AG04450 (cell line): ENCODE results near the gene IKZF3. TPM values are rescaled to one million over a fixed set of nuclear protein-coding genes. Genes with fewer than 3 reads are reported as not detected.
"Not testable (repeated sequence)": the region's sequence is repeated elsewhere in the genome, so short reads cannot be mapped to it uniquely, and the experiment has no call there.

ENCODE experiments used
- CTCF ChIA-PET: fragments of 300-600, 350-600 bp; formaldehyde crosslinking; extraction: SDS; loops from one replicate; lab custom pipeline; 2022; ENCODE audit warnings: antibody characterized with exemption, inconsistent platforms; lab: Charles Lee
- POLR2A ChIA-PET: fragments of 350-600 bp; formaldehyde crosslinking; extraction: SDS; loops from one replicate; lab custom pipeline; 2021; ENCODE audit warnings: antibody characterized with exemption, inconsistent platforms; lab: Yijun Ruan, JAX
- DNase-seq: peaks from one replicate; pipeline ENCODE4 v3.0.0-alpha.2; 2011; ENCODE audit warnings: low read depth, low spot score
- H3K27ac ChIP-seq: one replicate; pipeline ENCODE4 v1.5.1; 2012; ENCODE audit warnings: low read depth, low read length, control low read depth
- H3K27me3 ChIP-seq: one replicate; pipeline ENCODE4 v1.6.0; 2012; ENCODE audit warnings: low read length; ENCODE audit not compliant: control insufficient read depth, insufficient read depth
- H3K4me3 ChIP-seq: 2 replicates; pipeline ENCODE4 v1.5.1; 2011; ENCODE audit warnings: mild to moderate bottlenecking, low read depth, low read length, control low read depth
- H3K9me3 ChIP-seq: 2 replicates; pipeline ENCODE4 v1.5.1; 2012; ENCODE audit warnings: low read length; ENCODE audit not compliant: control insufficient read depth, insufficient read depth
- polyA plus RNA-seq: library from polyadenylated mRNA; depleted of rRNA; stranded (reverse); fragments of >200 nt; gene quantifications from 2 replicates; pipeline ENCODE4 v1.2.3, GENCODE V29; 2011
- TF ChIP-seq, protein P1 (sequence below): IDR thresholded peaks from 2 replicates; pipeline ENCODE4 v1.5.1; 2011; ENCODE audit warnings: low read depth, low read length, control low read depth, inconsistent platforms

IKZF3 gene
- polyA plus RNA-seq, 1 experiment, result not detected

DNA sequence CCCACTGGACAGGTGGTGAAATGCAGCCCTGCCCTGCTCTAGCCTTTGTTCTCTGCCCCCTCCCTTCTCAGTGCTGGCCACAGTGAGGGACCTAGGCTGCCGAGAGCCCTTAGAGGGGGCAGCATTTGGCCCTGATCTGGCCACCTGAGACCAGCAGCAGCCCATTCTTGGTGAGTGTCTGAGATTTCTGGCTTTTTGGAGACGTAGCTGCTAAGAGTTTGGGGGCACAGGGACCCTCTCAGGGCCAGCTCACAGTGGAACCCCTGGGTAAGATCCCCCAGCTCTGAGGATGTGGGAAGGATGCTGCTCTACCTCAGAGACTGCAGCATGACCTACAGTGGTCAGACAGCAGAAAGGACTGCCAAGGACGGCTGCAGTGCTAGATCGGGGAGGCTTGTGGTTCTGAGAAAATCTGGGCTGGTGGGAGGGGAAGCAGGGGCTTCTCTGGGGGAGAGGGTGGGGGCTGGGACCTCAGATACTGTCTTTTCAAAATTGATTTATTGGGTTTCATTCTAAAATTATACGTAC, 113.0 kb downstream of the IKZF3 start:
- H3K27me3 ChIP-seq, result peaks cover 11% of the 10 kb centered on the region
- H3K27ac ChIP-seq, result no peak overlapping the region
- no peak for DNase-seq
- H3K4me3 ChIP-seq, result no peak overlapping the region
- ChIA-PET CTCF (no interaction called here), POLR2A (no interaction called here)
- TF ChIP-seq, protein P1, sequence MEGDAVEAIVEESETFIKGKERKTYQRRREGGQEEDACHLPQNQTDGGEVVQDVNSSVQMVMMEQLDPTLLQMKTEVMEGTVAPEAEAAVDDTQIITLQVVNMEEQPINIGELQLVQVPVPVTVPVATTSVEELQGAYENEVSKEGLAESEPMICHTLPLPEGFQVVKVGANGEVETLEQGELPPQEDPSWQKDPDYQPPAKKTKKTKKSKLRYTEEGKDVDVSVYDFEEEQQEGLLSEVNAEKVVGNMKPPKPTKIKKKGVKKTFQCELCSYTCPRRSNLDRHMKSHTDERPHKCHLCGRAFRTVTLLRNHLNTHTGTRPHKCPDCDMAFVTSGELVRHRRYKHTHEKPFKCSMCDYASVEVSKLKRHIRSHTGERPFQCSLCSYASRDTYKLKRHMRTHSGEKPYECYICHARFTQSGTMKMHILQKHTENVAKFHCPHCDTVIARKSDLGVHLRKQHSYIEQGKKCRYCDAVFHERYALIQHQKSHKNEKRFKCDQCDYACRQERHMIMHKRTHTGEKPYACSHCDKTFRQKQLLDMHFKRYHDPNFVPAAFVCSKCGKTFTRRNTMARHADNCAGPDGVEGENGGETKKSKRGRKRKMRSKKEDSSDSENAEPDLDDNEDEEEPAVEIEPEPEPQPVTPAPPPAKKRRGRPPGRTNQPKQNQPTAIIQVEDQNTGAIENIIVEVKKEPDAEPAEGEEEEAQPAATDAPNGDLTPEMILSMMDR, result no peak
- no peaks in the 10 kb centered on the region for H3K9me3 ChIP-seq

DNA sequence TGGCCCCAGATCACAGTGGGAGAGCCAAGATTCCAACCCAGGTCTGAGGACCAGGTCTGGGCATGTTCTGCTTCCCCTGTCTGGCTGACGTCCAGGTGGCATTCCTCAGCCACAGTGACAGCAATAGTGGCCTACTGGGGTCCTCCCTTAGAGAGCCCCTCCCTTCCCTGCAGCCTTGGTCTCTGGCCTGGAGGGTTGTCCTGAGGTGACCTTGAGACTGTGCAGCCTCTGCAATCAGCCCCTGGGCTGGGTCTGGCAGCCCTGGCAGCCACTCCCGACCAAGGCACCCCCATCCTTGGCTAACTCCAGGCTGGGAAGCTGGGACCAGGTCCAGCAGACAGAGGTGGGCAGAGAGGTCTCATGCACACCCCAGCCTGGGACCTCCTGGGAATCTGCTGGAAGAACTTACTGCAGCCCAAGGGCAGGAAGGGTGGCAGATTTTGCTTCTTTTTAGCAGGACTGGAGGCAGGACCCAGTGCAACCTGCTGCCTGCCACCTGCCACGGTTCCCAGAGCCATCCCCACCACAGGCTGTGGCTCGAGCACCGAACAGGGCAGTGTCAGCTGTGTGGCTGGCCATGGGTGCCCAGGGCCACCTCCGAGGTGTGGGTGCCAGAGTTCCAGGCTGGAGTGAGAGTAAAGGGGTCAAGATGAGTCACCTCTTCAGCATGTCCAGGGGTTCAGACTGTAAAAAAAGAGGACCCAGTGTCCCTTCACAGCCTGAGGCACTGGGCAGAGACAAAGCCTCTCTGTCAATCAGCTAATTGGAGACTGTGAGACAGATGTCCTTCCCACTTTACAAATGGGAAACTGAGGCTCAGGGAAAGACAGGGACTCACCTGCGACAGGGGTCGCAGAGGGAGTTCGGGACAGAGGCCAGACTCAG, 113.7 kb downstream of the IKZF3 start:
- H3K4me3 ChIP-seq, result no peak overlapping the region
- no peak for DNase-seq
- peaks cover 11% of the 10 kb centered on the region for H3K27me3 ChIP-seq
- ChIA-PET POLR2A (no interaction called here), CTCF (interaction anchor here (1.6 to 1.9 kb wide), 2 partner anchors 128 to 203 kb away, joined by 4 to 5 read pairs; no protein-coding TSS in a partner anchor)
- no peaks in the 10 kb centered on the region for H3K9me3 ChIP-seq
- TF ChIP-seq, protein P1, result no peak
- no peak overlapping the region for H3K27ac ChIP-seq

DNA sequence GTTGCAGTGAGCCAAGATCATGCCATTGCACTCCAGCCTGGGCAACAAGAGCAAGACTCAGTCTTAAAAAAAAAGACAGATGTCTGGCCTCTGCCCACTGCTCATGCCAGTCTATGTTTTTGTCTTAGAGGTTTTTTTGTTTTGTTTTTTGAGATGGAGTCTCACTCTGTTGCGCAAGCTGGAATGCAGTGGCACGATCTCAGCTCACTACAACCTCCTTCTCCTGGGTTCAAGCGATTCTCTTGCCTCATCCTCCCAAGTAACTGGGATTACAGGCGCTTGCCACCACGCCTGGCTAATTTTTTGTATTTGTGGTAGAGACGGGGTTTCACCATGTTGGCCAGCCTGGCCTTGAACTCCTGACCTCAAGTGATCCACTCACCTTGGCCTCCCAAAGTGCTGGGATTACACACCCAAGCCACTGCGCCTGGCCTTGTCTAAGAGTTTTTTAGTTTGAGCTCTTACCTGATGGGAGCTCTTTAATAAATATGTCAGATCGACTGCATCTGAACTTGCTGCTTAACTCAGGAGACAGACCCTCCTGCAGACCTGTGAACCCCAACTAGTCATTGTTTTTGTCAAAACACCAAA, 115.6 kb downstream of the IKZF3 start:
- H3K27ac ChIP-seq, H3K9me3 ChIP-seq, POLR2A ChIA-PET, H3K4me3 ChIP-seq, DNase-seq: not testable (repeated sequence)
- CTCF ChIA-PET, result interaction anchor here (1.0 to 1.6 kb wide), 2 partner anchors 125 to 127 kb away, joined by 3 to 5 read pairs; no protein-coding TSS in a partner anchor
- H3K27me3 ChIP-seq, result peaks cover 18% of the 10 kb centered on the region

DNA sequence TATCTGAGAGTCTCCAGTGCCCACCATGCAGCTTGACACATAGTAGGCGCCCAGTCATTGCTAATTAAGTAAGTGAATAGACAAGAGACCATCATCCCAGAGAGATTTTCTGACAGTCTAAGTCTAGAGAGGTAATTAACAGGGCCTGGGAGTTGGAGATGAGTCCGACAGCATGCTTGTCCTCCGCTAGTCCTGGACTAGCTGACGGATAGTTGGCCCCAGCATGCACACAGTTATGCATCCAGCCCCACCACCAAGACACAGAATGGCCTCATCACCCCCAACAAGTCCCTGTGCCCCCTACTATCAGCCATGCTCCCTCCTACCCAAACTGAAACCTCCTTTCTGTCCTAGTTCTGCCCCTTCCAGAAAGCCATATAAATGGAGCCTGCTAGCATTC, 116.4 kb downstream of the IKZF3 start:
- Histone ChIP-seq H3K4me3 (no peak overlapping the region), H3K9me3 (no peaks in the 10 kb centered on the region), H3K27me3 (peaks cover 18% of the 10 kb centered on the region), H3K27ac (no peak overlapping the region)
- ChIA-PET CTCF (no interaction called here), POLR2A (no interaction called here)
- no peak for DNase-seq
- TF ChIP-seq, protein P1, result no peak

DNA sequence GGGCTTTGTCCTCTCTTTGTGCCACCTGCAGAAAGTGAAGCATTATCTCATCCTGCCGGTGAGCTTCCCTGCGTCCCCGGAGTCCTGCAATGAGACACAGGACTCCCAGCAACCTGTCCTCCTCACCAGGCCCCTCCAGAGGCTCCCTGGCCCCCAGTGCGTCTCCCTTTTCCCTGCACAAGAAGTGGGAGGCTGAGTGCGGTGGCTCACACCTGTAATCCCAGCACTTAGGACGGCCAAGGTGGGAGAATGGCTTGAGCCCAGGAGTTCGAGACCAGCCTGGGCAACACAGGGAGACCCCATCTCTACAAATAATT, 118.0 kb downstream of the IKZF3 start:
- POLR2A ChIA-PET, result interaction anchor here (0.7 kb wide), 1 partner anchor 90 kb away, joined by 3 read pairs; no protein-coding TSS in a partner anchor
- H3K27ac ChIP-seq, result no peak overlapping the region
- TF ChIP-seq, protein P1, result no peak
- H3K27me3 ChIP-seq, result peaks cover 21% of the 10 kb centered on the region
- H3K9me3 ChIP-seq, result no peaks in the 10 kb centered on the region
- CTCF ChIA-PET, result no interaction called here
- no peak overlapping the region for H3K4me3 ChIP-seq
- no peak for DNase-seq
